PC-3 (cell line): ENCODE measurements around the gene SINHCAF. TPM values are rescaled to one million over a fixed set of nuclear protein-coding genes. Genes with fewer than 3 reads are reported as not detected.
A peak's percentile ranks its signal among the peaks of the same experiment; 100 is the strongest.

Experiments
- ATAC-seq: fragments of 200-7000 bp; cut with Tn5 transposase; 2 replicates; pipeline ENCODE4 v1.9.1; 2020; ENCODE audit warnings: mild to moderate bottlenecking, moderate library complexity
- BruUV-seq: library from RNA; stranded (reverse); fragments of 400-500 nt; replicated peaks from 2 replicates; lab custom pipeline; 2021; lab: Mats Ljungman, UMichigan
- CTCF ChIA-PET: fragments of 300-600 bp; sonication (Branson Sonifier 250); formaldehyde crosslinking; loops from one replicate; lab custom pipeline; 2022; ENCODE audit warnings: antibody characterized with exemption; lab: Charles Lee
- POLR2A ChIA-PET: fragments of 300-600 bp; sonication (Branson Sonifier 250); formaldehyde crosslinking; loops from one replicate; lab custom pipeline; 2022; ENCODE audit warnings: antibody characterized with exemption; ENCODE audit not compliant: unreplicated experiment; lab: Charles Lee
- DNase-seq: peaks from one replicate; pipeline ENCODE4 v3.0.0-alpha.2; 2015
- H2AFZ ChIP-seq: fragments of 300-600 bp; sonication (generic); 2 replicates; pipeline ENCODE4 v1.6.0; 2016; ENCODE audit warnings: antibody characterized with exemption, low read length
- H3F3A ChIP-seq: fragments of 300-600 bp; sonication (generic); one replicate; pipeline ENCODE4 v1.6.0; 2017; ENCODE audit warnings: antibody characterized with exemption, low read length, control low read depth, mild to moderate bottlenecking; ENCODE audit not compliant: unreplicated experiment
- H3K27ac ChIP-seq: fragments of 300-600 bp; sonication (generic); 2 replicates; pipeline ENCODE4 v1.5.1; 2016; ENCODE audit warnings: mild to moderate bottlenecking, low read length
- H3K27me3 ChIP-seq: fragments of 300-600 bp; sonication (generic); 2 replicates; pipeline ENCODE4 v1.6.1; 2016; ENCODE audit warnings: low read length, mixed read lengths
- H3K36me3 ChIP-seq: fragments of 300-600 bp; sonication (generic); 2 replicates; pipeline ENCODE4 v1.6.1; 2016; ENCODE audit warnings: low read depth, mixed run types, low read length, mixed read lengths
- H3K4me1 ChIP-seq: fragments of 300-600 bp; sonication (generic); 2 replicates; pipeline ENCODE4 v1.5.1; 2016; ENCODE audit warnings: low read length; ENCODE audit not compliant: insufficient read depth
- H3K4me2 ChIP-seq: fragments of 300-600 bp; sonication (generic); 2 replicates; pipeline ENCODE4 v1.6.0; 2016; ENCODE audit warnings: low read length
- H3K4me3 ChIP-seq: fragments of 300-600 bp; sonication (generic); 2 replicates; pipeline ENCODE4 v1.5.1; 2016; ENCODE audit warnings: mild to moderate bottlenecking, low read length, mixed read lengths
- H3K79me2 ChIP-seq: fragments of 300-600 bp; sonication (generic); 2 replicates; pipeline ENCODE4 v1.6.1; 2017; ENCODE audit warnings: low read length, mixed read lengths
- H3K9ac ChIP-seq: fragments of 300-600 bp; sonication (generic); 2 replicates; pipeline ENCODE4 v1.6.0; 2016; ENCODE audit warnings: mild to moderate bottlenecking, low read length
- H3K9me2 ChIP-seq: fragments of 300-600 bp; sonication (generic); replicated peaks from 2 replicates; pipeline ENCODE4 v1.6.1; 2016; ENCODE audit warnings: mixed run types, low read length, mixed read lengths
- H3K9me3 ChIP-seq: fragments of 300-600 bp; sonication (generic); 2 replicates; pipeline ENCODE4 v1.6.1; 2016; ENCODE audit warnings: low read length, mixed read lengths
- H4K20me1 ChIP-seq: fragments of 300-600 bp; sonication (generic); 2 replicates; pipeline ENCODE4 v1.6.1; 2016; ENCODE audit warnings: low read length, mixed read lengths
- EZH2 ChIP-seq: fragments of 300-600 bp; sonication (generic); IDR thresholded peaks from one replicate; pipeline ENCODE4 v1.6.1; 2017; ENCODE audit warnings: antibody characterized with exemption, mild to moderate bottlenecking, low read length; ENCODE audit not compliant: unreplicated experiment
- EZH2phosphoT487 ChIP-seq: fragments of 300-600 bp; sonication (generic); IDR thresholded peaks from 2 replicates; pipeline ENCODE4 v1.6.1; 2018; ENCODE audit warnings: mild to moderate bottlenecking, antibody characterized with exemption, low read length, borderline replicate concordance
- intact Hi-C: fragments of 100-400 bp; cut with micrococcal nuclease; formaldehyde crosslinking; loops from 2 replicates; pipeline ENCODE4 v1.9.0; 2023
- total RNA-seq: library from RNA; depleted of rRNA; stranded (reverse); fragments of >200 nt; gene quantifications from 2 replicates; pipeline ENCODE4 v1.2.3, GENCODE V29; 2014
- TF ChIP-seq, protein P1 (sequence below): fragments of 300-600 bp; sonication (generic); conservative IDR thresholded peaks from 2 replicates; pipeline ENCODE4 v1.5.1; 2017; ENCODE audit warnings: antibody characterized with exemption, low read depth, mild to moderate bottlenecking, low read length

SINHCAF gene
- total RNA-seq, 1 experiment from 2014 or later: 32.0 TPM

DNA sequence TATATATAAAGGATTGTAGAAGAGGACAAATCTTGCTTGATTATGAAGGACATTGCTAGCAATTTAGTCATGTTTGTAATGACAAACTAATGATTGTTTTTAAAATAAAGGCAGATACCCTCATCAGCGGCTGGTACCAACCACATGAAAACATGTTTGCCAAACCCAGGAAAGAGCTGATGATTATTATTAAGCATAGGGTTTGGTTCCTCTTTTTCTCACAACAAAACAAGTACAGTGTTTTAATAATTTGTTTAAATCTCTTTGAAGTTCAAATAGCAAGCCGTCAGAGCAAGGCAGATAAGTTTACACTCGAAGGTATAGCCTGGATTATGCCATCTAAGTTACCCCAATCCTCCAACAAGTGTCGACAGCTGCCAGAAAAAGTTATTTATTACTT is 5.3 kb upstream of the SINHCAF start:
- Histone ChIP-seq H3K9ac (no peak overlapping the region), H3K4me3 (no peak overlapping the region), H3K79me2 (no peaks in the 10 kb centered on the region), H3K27ac (no peak overlapping the region), H3K4me1 (no peaks in the 10 kb centered on the region), H3K27me3 (no peaks in the 10 kb centered on the region), H4K20me1 (no peaks in the 10 kb centered on the region), H3K36me3 (no peaks in the 10 kb centered on the region), H3K9me2 (no peaks in the 10 kb centered on the region), H3F3A (no peaks in the 10 kb centered on the region), H3K9me3 (no peaks in the 10 kb centered on the region), H3K4me2 (no peak overlapping the region), H2AFZ (no peak overlapping the region)
- intact Hi-C loops: no loop called here
- POLR2A ChIA-PET: no interaction called here
- ATAC-seq (no peak), DNase-seq (no peak)
- no TSS peak for BruUV-seq
- CTCF ChIA-PET: no interaction called here
- TF ChIP-seq, protein P1, sequence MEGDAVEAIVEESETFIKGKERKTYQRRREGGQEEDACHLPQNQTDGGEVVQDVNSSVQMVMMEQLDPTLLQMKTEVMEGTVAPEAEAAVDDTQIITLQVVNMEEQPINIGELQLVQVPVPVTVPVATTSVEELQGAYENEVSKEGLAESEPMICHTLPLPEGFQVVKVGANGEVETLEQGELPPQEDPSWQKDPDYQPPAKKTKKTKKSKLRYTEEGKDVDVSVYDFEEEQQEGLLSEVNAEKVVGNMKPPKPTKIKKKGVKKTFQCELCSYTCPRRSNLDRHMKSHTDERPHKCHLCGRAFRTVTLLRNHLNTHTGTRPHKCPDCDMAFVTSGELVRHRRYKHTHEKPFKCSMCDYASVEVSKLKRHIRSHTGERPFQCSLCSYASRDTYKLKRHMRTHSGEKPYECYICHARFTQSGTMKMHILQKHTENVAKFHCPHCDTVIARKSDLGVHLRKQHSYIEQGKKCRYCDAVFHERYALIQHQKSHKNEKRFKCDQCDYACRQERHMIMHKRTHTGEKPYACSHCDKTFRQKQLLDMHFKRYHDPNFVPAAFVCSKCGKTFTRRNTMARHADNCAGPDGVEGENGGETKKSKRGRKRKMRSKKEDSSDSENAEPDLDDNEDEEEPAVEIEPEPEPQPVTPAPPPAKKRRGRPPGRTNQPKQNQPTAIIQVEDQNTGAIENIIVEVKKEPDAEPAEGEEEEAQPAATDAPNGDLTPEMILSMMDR: no peak
- TF ChIP-seq EZH2phosphoT487 (no peak), EZH2 (no peak)

DNA sequence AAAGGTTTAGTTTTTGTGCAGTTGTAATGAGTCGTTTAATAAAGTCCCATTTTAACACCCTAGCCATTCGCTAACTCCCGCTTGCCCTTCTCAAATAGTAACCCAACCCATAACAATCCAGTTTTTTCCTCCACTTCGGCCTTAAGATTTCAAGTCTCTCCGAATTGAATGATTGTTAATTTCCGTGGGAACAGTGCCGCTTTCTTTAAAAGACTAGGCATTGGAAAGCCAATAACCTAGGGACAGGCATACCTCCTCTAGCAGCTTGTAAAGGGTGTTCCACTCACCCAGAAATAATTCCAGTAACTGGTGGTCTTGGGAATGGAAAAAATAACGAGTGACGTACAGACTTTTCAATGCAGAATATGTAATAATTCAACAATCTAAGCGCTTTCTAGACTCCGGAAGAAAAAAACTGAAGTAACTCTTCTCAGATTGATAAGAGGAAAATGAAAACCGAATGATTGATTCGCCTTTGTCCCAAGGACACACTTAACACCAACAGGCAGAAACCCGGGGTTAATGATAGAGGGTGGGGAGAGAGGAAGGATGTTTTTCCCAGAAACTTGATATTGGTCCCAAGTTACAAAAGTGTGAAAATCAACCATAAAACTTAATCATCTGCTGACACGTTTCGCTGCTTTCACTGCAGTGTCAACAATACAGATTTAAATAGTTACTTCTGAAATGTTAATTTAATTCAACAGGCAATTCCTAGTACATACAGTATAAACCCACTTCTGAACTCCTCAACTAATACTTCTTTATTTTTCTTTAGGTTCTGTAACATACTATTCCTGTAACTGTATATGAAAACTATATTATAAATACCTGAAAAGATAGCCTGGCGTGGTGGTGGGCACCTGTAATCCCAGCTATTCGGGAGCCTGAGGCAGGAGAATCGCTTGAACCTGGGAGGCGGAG is 1.0 kb upstream of the SINHCAF start:
- H3K4me3 ChIP-seq: peak overlapping the region; percentile 100
- H4K20me1 ChIP-seq: peaks cover 18% of the 10 kb centered on the region
- no peaks in the 10 kb centered on the region for H3K9me2 ChIP-seq
- peak overlapping the region; percentile 57 for H3K9ac ChIP-seq
- ChIA-PET POLR2A (no interaction called here), CTCF (interaction anchor here (0.6 to 0.7 kb wide), 3 partner anchors 25 to 55 kb away, joined by 3 to 4 read pairs (median 3); no protein-coding TSS in a partner anchor)
- no peaks in the 10 kb centered on the region for H3F3A ChIP-seq
- no peaks in the 10 kb centered on the region for H3K9me3 ChIP-seq
- H3K36me3 ChIP-seq: no peaks in the 10 kb centered on the region
- DNase-seq (no peak), ATAC-seq (no peak)
- peak overlapping the region; percentile 90 for H2AFZ ChIP-seq
- peak overlapping the region; percentile 89 for H3K4me2 ChIP-seq
- H3K27ac ChIP-seq: no peak overlapping the region
- H3K4me1 ChIP-seq: peaks cover 11% of the 10 kb centered on the region
- BruUV-seq: no TSS peak
- H3K27me3 ChIP-seq: no peaks in the 10 kb centered on the region
- intact Hi-C loops: no loop called here
- TF ChIP-seq, protein P1: no peak
- no peak for TF ChIP-seq EZH2
- no peak for TF ChIP-seq EZH2phosphoT487
- H3K79me2 ChIP-seq: peaks cover 40% of the 10 kb centered on the region

DNA sequence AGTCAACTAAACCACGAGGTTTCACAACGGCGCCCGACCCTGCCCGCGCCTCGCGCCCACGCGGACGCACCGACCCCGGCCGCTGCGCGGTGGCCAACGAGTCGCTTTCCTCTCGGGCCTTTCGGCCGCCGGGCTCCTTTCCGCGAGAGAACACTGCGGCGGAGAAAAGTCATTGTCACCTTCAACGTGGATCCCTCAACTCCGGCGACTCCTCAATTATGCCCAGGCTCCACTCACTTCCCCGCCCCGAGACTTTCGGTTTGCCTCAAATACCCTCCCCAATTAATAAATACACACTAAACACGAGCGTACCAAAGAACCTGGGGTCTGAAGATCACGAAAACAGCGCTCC is 450 bp downstream of the SINHCAF start:
- BruUV-seq: TSS peak; percentile 66
- TF ChIP-seq, protein P1: no peak
- TF ChIP-seq EZH2: no peak
- no peak for TF ChIP-seq EZH2phosphoT487
- DNase-seq: no peak
- ChIA-PET POLR2A (no interaction called here), CTCF (no interaction called here)
- ATAC-seq: no peak
- Histone ChIP-seq H3F3A (no peaks in the 10 kb centered on the region), H3K4me1 (peaks cover 25% of the 10 kb centered on the region), H3K4me2 (peak overlapping the region; percentile 89), H3K9me2 (no peaks in the 10 kb centered on the region), H3K27me3 (no peaks in the 10 kb centered on the region), H3K27ac (peak overlapping the region; percentile 70), H2AFZ (peak overlapping the region; percentile 50; the same call in 1 of the 2 replicates), H3K9ac (peak overlapping the region; percentile 98), H3K79me2 (peaks cover 54% of the 10 kb centered on the region), H4K20me1 (peaks cover 33% of the 10 kb centered on the region), H3K36me3 (no peaks in the 10 kb centered on the region), H3K4me3 (peak overlapping the region; percentile 100), H3K9me3 (no peaks in the 10 kb centered on the region)
- intact Hi-C loops: no loop called here
